Heart left ventricle (tissue), 13 donors: Measurements from ENCODE around the gene ARHGEF10L.

ENCODE experiments used
- CTCF ChIP-seq, 12 donors: fragments of 200-600 bp; sonication (generic) in 4 of 12; IDR thresholded peaks; one replicate each; pipeline versions ENCODE4 v1.5.0 to v1.8.0; 2018 to 2022; ENCODE audit warnings: antibody characterized with exemption in 12 of 12, mild to moderate bottlenecking in 5 of 12
- POLR2A ChIP-seq, 2 donors: fragments of 450-650 bp; IDR thresholded peaks; one replicate each; pipeline ENCODE4 v1.6.1; 2017; ENCODE audit warnings: antibody characterized with exemption in 2 of 2, mild to moderate bottlenecking in 2 of 2, moderate library complexity in 2 of 2
- donor health status: ischemic (EF 13 %, LVEDD 7.1; RV severe dilation, severe dysfunction).
- donor health status: DM: no; HTN: yes; CAD: no.
- donor health status: DM: no; HTN: no; CAD: no.
- donor health status: ischemic (EF 25% LVEDD 6.9; RV normal size, moderate dysfunction).
- donor health status: ischemic (EF 25% LVEDD 5.7; RV mildly dilated, moderate dysfunction).
- donor health status: ischemic (EF 35%, LVEDD 5.7; RV mildly dilated, moderate dysfunction).
- donor health status: nonischemic (EF 11% LVEDD 7.7; RV severe dilation, severe dysfunction).
- donor health status: DM: yes; HTN: yes; CAD: no.
- donor health status: PGD.
- donor health status: ischemic (EF 29% LVEDD 5.4; RV normal size, mild dysfunction).
- donor health status: nonischemic (EF 23%, LVEDD 6.1; RV moderate dilation, normal function).

- TF ChIP-seq CTCF (IDR thresholded peaks at IDR 0.05): peak; percentile 76 to 87 (median 84)
- no peak for TF ChIP-seq POLR2A (IDR thresholded peaks at IDR 0.05)
Observed at GRCh38 chr1:17494114-17494729, 45.3 kb upstream of the ARHGEF10L start.
